Activated CD8-positive, alpha-beta memory T cell treated with anti-CD3 and anti-CD28 coated beads, Interleukin-2, amount 10 ng/mL, durations not matched to agents 7 days and 5 days (primary cell): Measurements from ENCODE around the gene C1orf159. TPM values are rescaled to one million over a fixed set of nuclear protein-coding genes. Genes with fewer than 3 reads are reported as not detected.
A peak's percentile ranks its signal among the peaks of the same experiment; 100 is the strongest.

Experiments used
- ATAC-seq: fragments of 150-1000 bp; cut with Tn5 transposase; one replicate; pipeline ENCODE4 v1.10.0; 2021; ENCODE audit warnings: moderate library complexity
- CTCF ChIA-PET: fragments of 350-600 bp; sonication (Branson Sonifier 250); formaldehyde crosslinking; loops from one replicate; lab custom pipeline; 2021; ENCODE audit warnings: antibody characterized with exemption; lab: Charles Lee
- DNase-seq: peaks from one replicate; pipeline ENCODE4 v3.0.0-alpha.2; 2020
- H3K27ac Mint-ChIP-seq: one replicate; pipeline ENCODE4 v1.8.0; 2021; ENCODE audit warnings: mild to moderate bottlenecking, mixed read lengths
- H3K27me3 Mint-ChIP-seq: one replicate; pipeline ENCODE4 v1.8.0; 2021; ENCODE audit warnings: mixed read lengths
- H3K36me3 Mint-ChIP-seq: one replicate; pipeline ENCODE4 v1.8.0; 2021; ENCODE audit warnings: mild to moderate bottlenecking, mixed read lengths
- H3K4me1 Mint-ChIP-seq: one replicate; pipeline ENCODE4 v1.8.0; 2021; ENCODE audit warnings: mixed read lengths
- H3K4me3 Mint-ChIP-seq: one replicate; pipeline ENCODE4 v1.8.0; 2021; ENCODE audit warnings: mild to moderate bottlenecking, moderate library complexity, mixed read lengths
- H3K9me3 Mint-ChIP-seq: one replicate; pipeline ENCODE4 v1.8.0; 2022; ENCODE audit warnings: low read depth, mixed read lengths
- total RNA-seq, 2 experiments: library from RNA; stranded (reverse); gene quantifications; one replicate each; pipeline ENCODE4 v1.2.3, GENCODE V29; 2021

C1orf159 gene
- total RNA-seq, 2 experiments from 2014 or later = 22.9 to 23.6 TPM

DNA sequence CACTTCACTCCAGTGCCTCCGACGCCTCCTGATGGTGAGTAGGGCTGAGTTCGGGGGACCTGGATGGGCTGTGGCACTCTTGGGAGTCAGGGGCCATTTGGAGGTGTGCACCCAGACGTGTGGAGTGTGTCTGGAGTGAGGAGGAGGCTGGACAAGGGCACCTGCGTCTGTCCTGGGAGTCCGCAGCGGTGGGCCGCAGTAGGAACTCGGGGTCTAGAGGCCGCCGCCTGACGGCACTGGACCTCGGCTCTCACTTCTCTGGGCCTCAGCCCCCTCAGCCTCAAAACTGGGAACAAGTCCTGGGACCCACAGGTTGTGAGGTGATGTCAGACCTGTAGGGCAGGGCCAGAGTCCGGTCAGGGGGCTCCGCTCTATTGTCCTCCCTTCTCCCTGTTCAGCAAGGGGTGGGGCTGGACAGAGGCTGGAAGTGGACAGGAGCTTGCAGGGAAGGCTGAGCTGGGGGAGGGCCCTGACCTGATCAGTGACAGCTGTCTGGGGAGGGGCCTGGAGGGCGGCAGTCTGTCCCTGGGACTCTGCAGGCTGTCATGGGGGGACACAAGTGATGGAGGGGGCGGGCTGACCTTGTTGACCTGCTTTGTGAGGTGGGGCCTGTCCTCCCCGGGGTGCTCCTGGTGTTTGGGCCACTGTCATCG is 80.5 kb downstream of the C1orf159 start:
- peaks cover 16% of the 10 kb centered on the region for H3K27me3 Mint-ChIP-seq
- no peak overlapping the region for H3K27ac Mint-ChIP-seq
- H3K9me3 Mint-ChIP-seq = no peaks in the 10 kb centered on the region
- CTCF ChIA-PET = interaction anchor here (6.4 kb wide), 1 partner anchor 26 kb away, joined by 93 read pairs; no protein-coding TSS in a partner anchor
- ATAC-seq = no peak
- no peak overlapping the region for H3K4me3 Mint-ChIP-seq
- DNase-seq = no peak
- H3K4me1 Mint-ChIP-seq = peaks cover 31% of the 10 kb centered on the region
- H3K36me3 Mint-ChIP-seq = no peaks in the 10 kb centered on the region

DNA sequence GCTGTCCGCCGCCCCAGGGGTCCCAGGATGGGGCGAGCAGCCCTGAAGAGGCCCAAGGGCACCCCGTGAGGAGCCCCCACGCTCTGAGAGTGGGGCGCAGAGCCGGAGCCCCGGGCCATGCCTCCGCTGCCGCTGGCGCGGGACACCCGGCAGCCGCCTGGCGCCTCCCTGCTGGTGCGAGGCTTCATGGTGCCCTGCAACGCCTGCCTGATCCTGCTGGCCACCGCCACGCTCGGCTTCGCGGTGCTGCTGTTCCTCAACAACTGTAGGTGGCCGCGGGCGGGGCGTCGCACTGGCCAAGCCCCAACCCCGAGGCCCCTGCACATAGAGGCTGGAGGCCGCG is 81.5 kb downstream of the C1orf159 start:
- CTCF ChIA-PET = interaction anchor here (1.0 to 4.0 kb wide), 6 partner anchors 25 to 257 kb away, joined by 3 to 40 read pairs (median 6); no protein-coding TSS in a partner anchor
- no peak for DNase-seq
- H3K27me3 Mint-ChIP-seq = peaks cover 16% of the 10 kb centered on the region
- H3K4me3 Mint-ChIP-seq = no peak overlapping the region
- no peak overlapping the region for H3K27ac Mint-ChIP-seq
- H3K36me3 Mint-ChIP-seq = no peaks in the 10 kb centered on the region
- peaks cover 24% of the 10 kb centered on the region for H3K4me1 Mint-ChIP-seq
- no peak for ATAC-seq
- no peaks in the 10 kb centered on the region for H3K9me3 Mint-ChIP-seq

- Mint-ChIP-seq H3K27me3 (peaks cover 16% of the 10 kb centered on the region), H3K4me1 (peaks cover 19% of the 10 kb centered on the region), H3K4me3 (no peak overlapping the region), H3K27ac (no peak overlapping the region), H3K36me3 (no peaks in the 10 kb centered on the region), H3K9me3 (no peaks in the 10 kb centered on the region)
- DNase-seq = no peak
- CTCF ChIA-PET = interaction anchor here (0.8 to 4.0 kb wide), 18 partner anchors 10 to 536 kb away, joined by 3 to 40 read pairs (median 4); partner anchors contain the start of genes AGRN and ISG15
- ATAC-seq = peak; percentile 2
These were observed 82.0 kb downstream of the C1orf159 start for GRCh38 chr1:1033731-1034438.

DNA sequence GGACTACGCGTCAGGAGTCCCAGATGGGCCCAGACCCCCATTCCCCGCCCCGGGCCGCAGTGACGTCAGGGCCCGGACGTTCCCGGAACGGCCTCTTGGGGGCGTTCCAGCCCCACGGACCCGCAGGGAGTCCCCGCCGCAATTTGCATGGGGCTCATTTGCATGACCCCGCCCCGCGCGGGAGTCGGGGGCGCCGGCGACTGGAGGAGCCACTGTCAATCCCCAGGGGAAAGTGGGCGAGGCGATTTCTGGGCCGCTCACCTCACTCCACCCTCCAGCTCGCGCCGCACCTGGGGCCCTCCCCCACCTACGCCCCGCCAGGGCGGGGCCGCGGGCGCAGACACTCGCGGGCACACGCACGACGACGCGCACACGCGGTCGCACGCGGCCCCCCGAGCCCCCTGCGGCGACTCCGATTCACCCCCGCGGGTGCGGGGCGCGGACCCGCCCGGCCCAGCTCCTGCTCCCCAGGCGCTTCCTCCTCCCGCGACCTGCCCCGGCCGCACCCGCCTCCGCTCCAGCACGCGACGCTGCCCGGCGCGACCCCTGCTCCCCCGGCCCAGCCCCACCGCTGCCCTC is 82.8 kb downstream of the C1orf159 start:
- ATAC-seq (peak; percentile 94), DNase-seq (peak; percentile 94)
- Mint-ChIP-seq H3K36me3 (no peaks in the 10 kb centered on the region), H3K27me3 (peaks cover 16% of the 10 kb centered on the region), H3K27ac (no peak overlapping the region), H3K4me1 (peaks cover 12% of the 10 kb centered on the region), H3K4me3 (no peak overlapping the region), H3K9me3 (no peaks in the 10 kb centered on the region)
- CTCF ChIA-PET = interaction anchor here (0.8 to 4.0 kb wide), 18 partner anchors 11 to 537 kb away, joined by 3 to 40 read pairs (median 4); partner anchors contain the start of genes AGRN and ISG15

DNA sequence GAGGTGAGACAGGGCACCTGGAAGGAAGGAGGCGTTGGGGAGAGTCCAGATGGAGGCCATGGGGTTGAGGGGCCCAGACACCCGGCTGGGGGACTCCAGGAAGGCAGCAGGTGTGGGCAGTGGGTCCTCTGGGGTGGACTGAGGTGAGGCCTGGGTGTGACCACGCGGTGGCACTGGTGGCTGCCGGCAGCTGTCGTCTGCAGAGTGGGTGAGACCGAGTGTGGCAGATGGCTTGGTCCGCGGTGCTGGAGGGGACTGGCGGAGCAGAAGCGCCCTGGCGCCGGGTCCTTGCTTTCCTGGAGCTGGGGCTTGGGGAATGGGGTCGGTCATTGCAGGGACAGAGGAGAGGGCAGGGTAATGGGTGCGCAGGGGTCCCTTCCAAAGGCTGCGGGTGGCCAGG is 83.5 kb downstream of the C1orf159 start:
- Mint-ChIP-seq H3K36me3 (no peaks in the 10 kb centered on the region), H3K27me3 (peaks cover 14% of the 10 kb centered on the region)

More for the DNA sequence above, 83.5 kb downstream of the C1orf159 start:
- Mint-ChIP-seq H3K9me3 (no peaks in the 10 kb centered on the region), H3K27ac (no peak overlapping the region), H3K4me3 (no peak overlapping the region), H3K4me1 (peaks cover 9% of the 10 kb centered on the region)
- ATAC-seq (no peak), DNase-seq (no peak)
- CTCF ChIA-PET = interaction anchor here (0.9 to 4.0 kb wide), 20 partner anchors 11 to 537 kb away, joined by 3 to 40 read pairs (median 4); partner anchors contain the start of genes AURKAIP1 and ISG15

Other genes starting within 250 kb of the C1orf159 start
- gene SAMD11, start 192.2 kb downstream of the C1orf159 start, total RNA-seq = under 1 TPM in 1 of 2 experiments, not detected in 1; 0.61 TPM
- 100 to 1,000 TPM in 1 of 2 experiments, 10 to 100 TPM in 1; 68.9 to 103 TPM for gene NOC2L, start 156.8 kb downstream of the C1orf159 start, total RNA-seq
- 10 to 100 TPM; 30.7 to 32.4 TPM for gene KLHL17, start 155.5 kb downstream of the C1orf159 start, total RNA-seq
- gene PLEKHN1, start 149.6 kb downstream of the C1orf159 start, total RNA-seq = 1 to 10 TPM; 3.3 to 3.9 TPM
- not detected for gene PERM1, start 134.0 kb downstream of the C1orf159 start, total RNA-seq
- gene HES4, start 116.0 kb downstream of the C1orf159 start, total RNA-seq = 1 to 10 TPM in 1 of 2 experiments, under 1 TPM in 1; 0.61 to 1.6 TPM
- gene ISG15, start 102.6 kb downstream of the C1orf159 start, total RNA-seq = 100 to 1,000 TPM; 432 to 986 TPM
- 10 to 100 TPM; 29.3 to 32.8 TPM for gene AGRN, start 96.0 kb downstream of the C1orf159 start, total RNA-seq
- gene RNF223, start 41.8 kb downstream of the C1orf159 start, total RNA-seq = not detected
- gene TTLL10, start 57.8 kb upstream of the C1orf159 start, total RNA-seq = not detected
- 100 to 1,000 TPM in 1 of 2 experiments, 10 to 100 TPM in 1; 28.1 to 156 TPM for gene TNFRSF18, start 90.5 kb upstream of the C1orf159 start, total RNA-seq
- gene TNFRSF4, start 98.1 kb upstream of the C1orf159 start, total RNA-seq = 10 to 100 TPM in 1 of 2 experiments, 1 to 10 TPM in 1; 8.1 to 72.4 TPM
- gene SDF4, start 115.9 kb upstream of the C1orf159 start, total RNA-seq = 100 to 1,000 TPM; 109 to 144 TPM
- gene B3GALT6, start 116.1 kb upstream of the C1orf159 start, total RNA-seq = 10 to 100 TPM; 17.6 to 25.5 TPM
- 1 to 10 TPM; 2.0 to 2.6 TPM for gene C1QTNF12, start 130.6 kb upstream of the C1orf159 start, total RNA-seq
- 10 to 100 TPM; 71.3 to 83.3 TPM for gene UBE2J2, start 157.8 kb upstream of the C1orf159 start, total RNA-seq
- 1 to 10 TPM; 4.7 to 5.0 TPM for gene SCNN1D, start 164.3 kb upstream of the C1orf159 start, total RNA-seq
- gene ACAP3, start 191.8 kb upstream of the C1orf159 start, total RNA-seq = 10 to 100 TPM; 71.7 to 99.9 TPM
- 10 to 100 TPM; 26.3 to 27.2 TPM for gene PUSL1, start 192.5 kb upstream of the C1orf159 start, total RNA-seq
- gene INTS11, start 208.6 kb upstream of the C1orf159 start, total RNA-seq = 100 to 1,000 TPM; 126 to 135 TPM
- 10 to 100 TPM; 17.6 to 18.5 TPM for gene CPTP, start 208.7 kb upstream of the C1orf159 start, total RNA-seq
- under 1 TPM; 0.77 to 0.82 TPM for gene TAS1R3, start 215.2 kb upstream of the C1orf159 start, total RNA-seq
- 10 to 100 TPM; 35.2 to 42.0 TPM for gene DVL1, start 233.3 kb upstream of the C1orf159 start, total RNA-seq
- gene MXRA8, start 242.5 kb upstream of the C1orf159 start, total RNA-seq = under 1 TPM in 1 of 2 experiments, not detected in 1; 0.61 TPM